Activated T-helper 9 cell treated with anti-CD3 and anti-CD28 coated beads, Interleukin-2, amount 50 U/mL, for 16 hours (primary cell): ENCODE data around the gene IFITM10.

Experiments used
- DNase-seq: peaks from one replicate; pipeline ENCODE4 v3.0.0-alpha.2; 2020; ENCODE audit warnings: low read depth

Gene IFITM10

GRCh38 chr11:1714908-1715885 is 35.2 kb downstream of the IFITM10 start:
- DNase-seq = no peak

DNA sequence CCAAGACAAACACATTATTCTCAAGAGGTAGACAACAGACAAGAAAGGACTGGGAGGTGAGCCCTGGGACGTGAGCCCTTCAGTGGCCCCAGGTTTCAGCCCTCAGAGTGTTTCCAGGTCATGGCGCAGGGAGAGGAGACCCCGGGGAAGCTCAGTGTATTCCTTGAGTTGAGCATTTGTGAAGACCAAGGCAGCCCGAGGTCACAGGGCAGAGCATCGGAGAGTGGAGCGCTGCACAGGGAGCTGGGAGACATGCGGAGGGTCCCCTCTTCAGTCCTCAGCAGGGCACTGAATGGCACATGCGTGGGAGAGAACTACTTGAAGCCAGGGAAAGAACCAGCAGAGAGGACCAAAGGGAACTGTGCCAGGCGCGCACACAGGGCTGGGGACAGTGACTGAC is 41.7 kb downstream of the IFITM10 start:
- DNase-seq = no peak

DNA sequence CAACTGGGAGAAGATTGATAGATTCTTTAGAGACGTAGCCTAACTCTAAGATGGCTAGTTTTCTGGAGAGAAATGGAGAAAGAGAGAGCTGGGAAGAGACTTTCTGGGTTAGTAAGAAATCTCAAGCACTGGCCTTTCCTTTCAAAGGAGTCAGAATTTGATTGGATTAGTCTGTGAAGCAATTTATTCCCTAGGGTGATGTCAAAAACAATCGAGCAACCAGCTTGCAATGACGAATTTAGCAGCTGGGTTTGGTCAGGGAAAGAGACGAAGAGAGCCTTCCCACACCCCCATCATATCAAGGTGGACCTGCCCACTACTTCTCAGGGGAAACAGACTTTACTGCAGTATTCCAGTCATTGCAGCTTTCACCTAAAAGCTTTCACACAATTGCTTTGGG is 42.6 kb downstream of the IFITM10 start:
- no peak for DNase-seq

GRCh38 chr11:1706634-1707400 is 43.6 kb downstream of the IFITM10 start:
- DNase-seq = no peak

GRCh38 chr11:1705126-1706052 is 45.0 kb downstream of the IFITM10 start:
- no peak for DNase-seq

- DNase-seq = no peak
Observed at GRCh38 chr11:1703146-1703545, 47.2 kb downstream of the IFITM10 start.

DNA sequence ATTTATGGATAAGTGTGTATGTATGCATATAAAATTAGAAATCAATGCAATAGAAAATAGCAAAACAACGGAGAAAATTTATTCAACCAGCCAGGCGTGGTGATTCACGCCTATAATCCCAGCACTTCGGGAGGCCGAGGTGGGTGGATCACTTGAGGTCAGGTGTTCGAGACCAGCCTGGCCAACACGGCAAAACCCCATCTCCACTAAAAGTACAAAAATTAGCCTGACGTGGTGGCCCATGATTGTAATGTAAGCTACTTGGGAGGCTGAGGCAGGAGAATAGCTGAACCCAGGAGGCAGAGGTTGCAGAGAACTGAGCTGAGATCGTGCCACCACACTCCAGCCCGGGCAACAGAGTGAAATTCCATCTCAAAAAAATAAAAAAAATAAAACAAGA is 47.9 kb downstream of the IFITM10 start:
- no peak for DNase-seq

- DNase-seq = no peak
Observed at GRCh38 chr11:1701091-1701807, 49.1 kb downstream of the IFITM10 start.

DNA sequence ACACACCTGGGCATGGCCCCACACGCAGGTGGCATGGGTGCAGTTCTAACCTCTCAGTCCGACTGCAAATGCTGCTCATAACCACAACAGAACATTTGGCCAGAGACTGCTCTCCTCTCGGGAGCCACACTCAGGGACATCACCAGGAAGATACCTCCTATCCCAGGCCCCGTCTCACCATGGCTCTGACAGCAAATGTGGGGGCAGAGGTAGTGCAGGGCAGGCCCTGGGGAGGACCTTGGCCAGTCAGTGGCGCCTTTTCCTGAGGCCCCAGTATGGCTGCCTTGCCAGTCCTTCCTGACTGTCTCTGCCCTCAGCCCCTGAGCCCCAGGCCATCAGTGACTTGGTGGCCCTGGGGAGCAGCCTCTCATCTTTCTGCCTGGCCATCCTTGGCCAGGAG is 50.6 kb downstream of the IFITM10 start:
- DNase-seq = no peak

- no peak for DNase-seq
Observed at GRCh38 chr11:1696608-1697570, 53.5 kb downstream of the IFITM10 start, which contains the start of gene KRTAP5-6. Gene KRTAP5-6, plus strand, starts transcription at chr11:1697195. Its CDS starts 51 bp downstream, at chr11:1697246.

DNA sequence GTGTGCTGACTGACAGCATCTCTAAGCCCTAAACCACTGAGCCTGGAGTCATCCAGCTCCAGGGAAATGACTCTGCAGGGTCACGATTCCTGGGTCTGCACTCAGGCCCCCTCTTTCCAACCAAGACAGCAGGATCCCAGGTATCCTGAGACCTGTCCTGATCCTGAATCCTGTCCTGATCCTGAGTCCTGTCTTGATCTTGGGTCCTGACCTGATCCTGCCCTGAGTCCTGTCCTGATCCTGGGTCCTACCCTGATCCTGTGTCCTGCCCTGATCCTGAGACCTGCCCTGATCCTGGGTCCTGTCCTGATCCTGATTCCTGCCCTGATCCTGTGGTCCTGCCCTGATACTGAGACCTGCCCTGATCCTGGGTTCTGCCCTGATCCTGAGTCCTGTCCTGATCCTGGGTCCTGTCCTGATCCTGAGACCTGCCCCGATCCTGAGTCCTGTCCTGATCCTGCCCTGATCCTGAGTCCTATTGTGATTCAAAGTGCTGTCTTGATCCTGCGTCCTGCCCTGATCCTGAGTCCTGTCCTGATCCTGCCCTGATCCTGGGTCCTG is 54.8 kb downstream of the IFITM10 start:
- DNase-seq = no peak

DNA sequence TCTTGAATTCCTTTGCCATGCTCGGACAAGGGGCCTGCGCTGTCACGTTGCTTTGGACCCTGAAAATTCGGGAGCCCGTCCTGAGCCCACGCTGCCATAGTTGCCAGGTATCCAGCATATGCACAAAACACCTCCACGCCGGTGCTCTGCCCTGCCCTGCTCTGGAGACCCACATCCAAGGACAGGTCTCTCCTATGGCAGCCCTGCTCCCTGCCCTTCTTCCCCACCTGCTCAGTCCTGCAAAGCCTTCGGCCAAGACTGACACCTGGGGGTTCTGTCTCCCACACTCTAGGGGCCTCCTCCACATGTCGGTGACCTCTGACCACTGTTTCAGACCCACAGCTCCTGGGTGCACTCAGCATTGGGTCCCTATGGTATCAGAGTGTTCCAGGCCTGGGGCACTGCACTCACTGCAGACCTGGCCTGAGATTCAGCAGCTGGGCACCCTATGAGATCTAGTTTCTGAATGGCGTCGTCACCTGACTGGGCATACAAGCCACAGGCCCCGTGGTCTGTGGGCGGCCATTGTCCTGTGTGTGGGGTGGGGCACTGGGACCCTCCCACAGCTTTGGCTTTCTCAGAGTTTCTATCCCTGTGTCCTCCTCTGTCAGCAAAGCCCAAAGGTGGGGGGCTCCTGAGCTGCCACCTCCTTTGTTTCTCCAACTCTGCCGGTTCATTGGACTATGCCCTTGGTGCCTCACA is 55.4 kb downstream of the IFITM10 start:
- no peak for DNase-seq

DNA sequence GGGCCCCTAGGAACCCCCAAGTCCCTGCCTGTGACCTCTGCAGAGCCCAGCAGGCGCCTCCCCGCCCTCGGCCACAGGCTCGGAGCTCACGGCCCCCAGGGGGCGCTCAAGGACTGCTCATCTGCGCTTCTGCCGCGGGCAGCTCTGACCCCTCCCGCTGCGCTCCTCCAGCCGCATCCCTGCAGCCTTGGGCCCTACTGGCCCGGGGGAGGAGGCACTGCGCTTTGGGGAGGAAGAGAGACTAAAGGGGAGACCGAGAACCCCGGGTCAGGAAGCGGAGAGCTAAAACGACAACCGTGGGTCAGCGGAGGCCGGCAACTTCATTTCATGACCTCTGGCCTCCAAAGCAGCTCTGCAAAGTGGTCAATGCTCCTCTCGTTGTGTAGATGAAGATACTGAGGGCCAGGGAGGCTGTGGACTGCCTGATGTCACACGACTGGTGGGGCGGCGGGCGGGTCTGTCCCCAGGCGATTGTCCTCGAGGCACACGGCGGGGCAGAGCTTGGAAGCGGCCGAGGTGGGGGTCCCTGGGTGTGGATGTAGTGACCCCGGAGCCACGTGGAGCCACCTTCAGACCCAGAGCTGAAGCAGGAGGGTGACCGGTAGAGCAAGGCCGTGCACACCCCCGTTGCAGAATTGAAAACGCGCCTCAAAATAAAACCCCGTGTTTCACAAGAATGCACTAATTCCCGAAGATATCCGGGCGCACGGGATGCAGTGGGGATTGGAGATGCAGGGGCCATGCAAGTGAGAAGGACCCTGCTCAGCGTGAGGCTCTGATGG is 56.1 kb downstream of the IFITM10 start:
- DNase-seq = peak; percentile 73

GRCh38 chr11:1693327-1694063 is 56.9 kb downstream of the IFITM10 start:
- DNase-seq = peak; percentile 58

DNA sequence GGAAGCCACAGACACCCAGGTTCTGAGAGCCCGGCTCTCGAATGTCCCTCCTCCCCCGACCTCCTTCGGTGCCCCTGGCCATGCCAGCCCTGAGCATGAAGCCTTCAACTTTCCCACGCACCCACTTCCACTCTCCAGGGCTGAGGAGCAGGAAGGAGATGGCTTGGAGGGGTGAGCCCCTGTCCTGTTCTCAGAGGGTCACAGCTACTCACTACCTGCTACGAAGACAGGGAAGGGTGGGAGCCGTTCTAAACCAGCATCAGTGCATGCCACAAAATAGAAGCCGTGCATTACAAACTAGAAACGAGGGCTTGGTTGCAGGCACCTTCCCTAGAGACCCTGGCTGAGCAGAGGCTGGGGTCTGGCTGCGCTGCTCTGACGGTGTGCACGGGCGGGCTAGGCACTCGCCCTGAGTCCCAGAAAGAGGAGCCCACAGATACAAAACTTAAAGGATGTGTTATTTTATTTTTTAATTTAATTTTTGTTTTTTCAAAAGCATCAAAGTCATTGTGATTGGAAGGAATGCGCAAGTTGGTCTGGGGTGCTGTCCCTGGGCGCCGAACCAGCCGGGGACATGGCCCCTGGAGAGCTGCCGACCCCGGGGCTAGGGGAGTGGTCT is 57.6 kb downstream of the IFITM10 start:
- DNase-seq = no peak

- DNase-seq = no peak
Observed at GRCh38 chr11:1691878-1692707, 58.3 kb downstream of the IFITM10 start.
